Ovary (tissue), 9 donors: ENCODE results near the gene LSR. TPM values are rescaled to one million over a fixed set of nuclear protein-coding genes. Genes with fewer than 3 reads are reported as not detected.
A peak's percentile ranks its signal among the peaks of the same experiment; 100 is the strongest.

Experiments
- DNase-seq, 5 donors: peaks; one replicate each; pipeline ENCODE4 v3.0.0-alpha.2; 2019 to 2020
- H3K27ac ChIP-seq, 2 donors: fragments of 200-600 bp; one replicate each; pipeline versions ENCODE4 v1.5.1 to v1.8.0; 2019 to 2022
- H3K27me3 ChIP-seq: fragments of 200-600 bp; one replicate; pipeline ENCODE4 v1.8.0; 2022
- H3K36me3 ChIP-seq: fragments of 200-600 bp; sonication (generic); one replicate; pipeline ENCODE4 v1.5.1; 2019
- H3K4me1 ChIP-seq: one replicate; pipeline ENCODE4 v1.8.1; 2013; ENCODE audit warnings: mild to moderate bottlenecking, moderate library complexity; ENCODE audit not compliant: insufficient read depth
- H3K4me3 ChIP-seq: fragments of 200-600 bp; sonication (generic); one replicate; pipeline ENCODE4 v1.5.1; 2017
- H3K9me3 ChIP-seq, 2 donors: fragments of 200-600 bp in 1 of 2; sonication (generic) in 1 of 2; one replicate each; pipeline versions ENCODE4 v1.5.1 to v1.8.1; 2013 to 2019; ENCODE audit warnings: mild to moderate bottlenecking in 1 of 2, moderate library complexity in 1 of 2
- CTCF ChIP-seq, 3 donors: fragments of 450-650 bp in 2 of 3; fragments of 200-600 bp in 1 of 3; IDR thresholded peaks; one replicate each; pipeline versions ENCODE4 v1.5.1 to v1.8.0; 2016 to 2022; ENCODE audit warnings: antibody characterized with exemption in 3 of 3, mild to moderate bottlenecking in 1 of 3
- EP300 ChIP-seq: sonication (generic); formaldehyde crosslinking; IDR thresholded peaks from one replicate; pipeline ENCODE4 v1.6.1; 2017; ENCODE audit warnings: antibody characterized with exemption
- POLR2A ChIP-seq: fragments of 450-650 bp; IDR thresholded peaks from one replicate; pipeline ENCODE4 v1.6.1; 2017; ENCODE audit warnings: antibody characterized with exemption, mild to moderate bottlenecking, moderate library complexity
- WGBS, 3 donors: extraction: QIAGEN DNeasy Blood & Tissue Kit in 1 of 3; methylation state at CpG; one replicate each; pipeline versions ENCODE4 v1.1.5 to v1.1.7; 2013 to 2017; 5-methylcytosine and 5-hydroxymethylcytosine counted together
- intact Hi-C, 4 donors: fragments of 100-400 bp; cut with DNase I; formaldehyde crosslinking; loops; one replicate each; pipeline versions ENCODE4 v1.11.0 to v1.15.1; 2022 to 2023
- polyA plus RNA-seq, 2 donors: library from polyadenylated mRNA; stranded (reverse); fragments of 200-250 nt in 1 of 2; fragments of 350-450 nt in 1 of 2; fragmentation: Illumina TruSeq in 1 of 2; extraction: RNeasy Lipid Tissue Mini Kit (QIAGEN cat#74804) in 1 of 2; gene quantifications; one replicate each; pipeline ENCODE4 v1.2.3, GENCODE V29; 2013 to 2014
- total RNA-seq, 7 donors: library from RNA; depleted of rRNA in 2 of 7; stranded (reverse); fragments of >200 nt in 2 of 7; fragmentation: NEBNext Ultra II Directional in 3 of 7; extraction: Animal tissue kit (Norgen Biotek cat#: 25700) in 3 of 7; gene quantifications; one replicate each; pipeline versions ENCODE4 v1.1.0 to v1.2.4, GENCODE V29; 2016 to 2023
- donor health status: DM: no; HTN: no; CAD: no; lungs with moderate emphysema.
- donor health status: DM: no; HTN: no; CAD: no.
- donor health status: Bipolar disorder and iron deficiency.
- donor health status: DM: yes; HTN: yes; CAD: no.
- donor health status: DM: no; HTN: no; CAD: no.
- donor health status: DM: yes; HTN: yes; CAD: no.

The LSR gene
- total and polyA plus RNA-seq, 9 donors = 3.3 to 69.8 (median 12.9) TPM

GRCh38 chr19:35278578-35279284 lies 29.9 kb downstream of the LSR start:
- H3K36me3 ChIP-seq = no peaks in the 10 kb centered on the region
- H3K4me1 ChIP-seq = peaks cover 19% of the 10 kb centered on the region
- DNase-seq = peak; percentile 72 to 87 (median 84)
- no peak overlapping the region for H3K4me3 ChIP-seq
- intact Hi-C loops = loop anchor here in 2 of 4 donors (2.0 to 10.0 kb wide), 2 partner anchors 28 to 66 kb away; partner anchors contain the start of gene FFAR1 (in 1 of the 2)
- peak overlapping the region; percentile 44 to 87 for H3K27ac ChIP-seq
- WGBS, 3 donors = 14 to 47% (median 22%) methylated on average over 41 to 45 of the region's 45 CpGs
- no peaks in the 10 kb centered on the region for H3K27me3 ChIP-seq
- TF ChIP-seq POLR2A = no peak
- no peak for TF ChIP-seq EP300
- TF ChIP-seq CTCF (IDR thresholded peaks at IDR 0.05) = no peak
- no peaks in the 10 kb centered on the region for H3K9me3 ChIP-seq

GRCh38 chr19:35279374-35279773 lies 30.6 kb downstream of the LSR start:
- no peaks in the 10 kb centered on the region for H3K36me3 ChIP-seq
- intact Hi-C loops = loop anchor here in 2 of 4 donors (2.0 to 10.0 kb wide), 2 partner anchors 27 to 65 kb away; partner anchors contain the start of gene FFAR1 (in 1 of the 2)
- no peak overlapping the region for H3K4me3 ChIP-seq
- no peaks in the 10 kb centered on the region for H3K27me3 ChIP-seq
- H3K27ac ChIP-seq = peak overlapping the region in 1 of 2 donors; percentile 87
- TF ChIP-seq POLR2A (no peak), CTCF (IDR thresholded peaks at IDR 0.05) (no peak), EP300 (no peak)
- no peaks in the 10 kb centered on the region for H3K9me3 ChIP-seq
- no peak for DNase-seq
- 51 to 65% (median 61%) methylated on average over 11 of the region's 11 CpGs for WGBS, 3 donors
- peaks cover 19% of the 10 kb centered on the region for H3K4me1 ChIP-seq

- no peaks in the 10 kb centered on the region for H3K9me3 ChIP-seq
- H3K36me3 ChIP-seq = no peaks in the 10 kb centered on the region
- intact Hi-C loops = loop anchor here in 2 of 4 donors (2.0 to 10.0 kb wide), 2 partner anchors 27 to 65 kb away; partner anchors contain the start of gene FFAR1 (in 1 of the 2)
- peaks cover 19% of the 10 kb centered on the region for H3K4me1 ChIP-seq
- H3K27me3 ChIP-seq = no peaks in the 10 kb centered on the region
- WGBS, 3 donors = 44 to 61% (median 55%) methylated on average over 10 to 12 of the region's 12 CpGs
- peak in 4 of 5 donors; percentile 52 to 65 (median 60) for DNase-seq
- no peak overlapping the region for H3K4me3 ChIP-seq
- H3K27ac ChIP-seq = peak overlapping the region; percentile 30 to 87
- TF ChIP-seq EP300 = no peak
- no peak for TF ChIP-seq CTCF (IDR thresholded peaks at IDR 0.05)
- TF ChIP-seq POLR2A = no peak
Observed at GRCh38 chr19:35279985-35280821, 31.4 kb downstream of the LSR start.

- Histone ChIP-seq H3K4me3 (no peak overlapping the region), H3K27me3 (no peaks in the 10 kb centered on the region), H3K36me3 (no peaks in the 10 kb centered on the region), H3K27ac (peak overlapping the region; percentile 38 to 87), H3K4me1 (peaks cover 22% of the 10 kb centered on the region), H3K9me3 (no peaks in the 10 kb centered on the region)
- no peak for DNase-seq
- TF ChIP-seq EP300 (no peak), CTCF (IDR thresholded peaks at IDR 0.05) (no peak), POLR2A (no peak)
- intact Hi-C loops = no loop called here
- WGBS, 3 donors = 81 to 92% (median 88%) methylated on average over 4 of the region's 4 CpGs
Observed at GRCh38 chr19:35281303-35281702, 32.5 kb downstream of the LSR start.
